PC-9 (cell line): Measurements from ENCODE around the gene CMBL. TPM values are rescaled to one million over a fixed set of nuclear protein-coding genes. Genes with fewer than 3 reads are reported as not detected.

Source experiments
- BruUV-seq: library from RNA; stranded (reverse); fragments of 400-500 nt; replicated peaks from 2 replicates; lab custom pipeline; 2021; lab: Mats Ljungman, UMichigan
- CTCF ChIA-PET: fragments of 300-600 bp; sonication (Branson Sonifier 250); formaldehyde crosslinking; loops from one replicate; lab custom pipeline; 2022; ENCODE audit warnings: antibody characterized with exemption; lab: Charles Lee
- POLR2A ChIA-PET: fragments of 300-600 bp; sonication (Branson Sonifier 250); formaldehyde crosslinking; loops from one replicate; lab custom pipeline; 2022; ENCODE audit warnings: antibody characterized with exemption; ENCODE audit not compliant: unreplicated experiment; lab: Charles Lee
- DNase-seq, 2 experiments: peaks; one replicate each; pipeline versions ENCODE4 v3.0.0 to v3.0.0-alpha.2; 2015 to 2022; ENCODE audit warnings: mixed read lengths in 1 of 2
- H2AFZ ChIP-seq: fragments of 200-600 bp; sonication (generic); 2 replicates; pipeline ENCODE4 v1.8.1; 2017; ENCODE audit warnings: antibody characterized with exemption
- H3F3A ChIP-seq: fragments of 200-600 bp; sonication (generic); 2 replicates; pipeline ENCODE4 v1.8.1; 2017; ENCODE audit warnings: antibody characterized with exemption, mild to moderate bottlenecking, low read depth; ENCODE audit not compliant: insufficient read depth
- H3K27ac ChIP-seq: fragments of 200-600 bp; sonication (generic); 2 replicates; pipeline ENCODE4 v1.6.1; 2016; ENCODE audit warnings: mixed run types
- H3K27me3 ChIP-seq: fragments of 200-600 bp; sonication (generic); 2 replicates; pipeline ENCODE4 v1.6.1; 2016; ENCODE audit warnings: low read depth, mixed run types; ENCODE audit not compliant: insufficient read depth
- H3K36me3 ChIP-seq: fragments of 200-600 bp; sonication (generic); 2 replicates; pipeline ENCODE4 v1.6.1; 2016; ENCODE audit warnings: low read depth, mixed run types
- H3K4me1 ChIP-seq: fragments of 200-600 bp; sonication (generic); replicated peaks from 2 replicates; pipeline ENCODE4 v1.6.1; 2016; ENCODE audit warnings: mixed run types; ENCODE audit not compliant: insufficient read depth
- H3K4me2 ChIP-seq: fragments of 200-600 bp; sonication (generic); 2 replicates; pipeline ENCODE4 v1.6.1; 2017; ENCODE audit warnings: mixed run types
- H3K4me3 ChIP-seq: fragments of 200-600 bp; sonication (generic); 2 replicates; pipeline ENCODE4 v1.6.1; 2016; ENCODE audit warnings: mixed run types
- H3K79me2 ChIP-seq: fragments of 200-600 bp; sonication (generic); 2 replicates; pipeline ENCODE4 v1.6.1; 2017; ENCODE audit warnings: low read depth, mixed run types
- H3K9me2 ChIP-seq: fragments of 200-600 bp; sonication (generic); 2 replicates; pipeline ENCODE4 v1.8.1; 2017; ENCODE audit warnings: mild to moderate bottlenecking; ENCODE audit not compliant: insufficient read depth
- H3K9me3 ChIP-seq: fragments of 200-600 bp; sonication (generic); 2 replicates; pipeline ENCODE4 v1.8.1; 2016; ENCODE audit warnings: low read depth; ENCODE audit not compliant: insufficient read depth
- H4K20me1 ChIP-seq: fragments of 200-600 bp; sonication (generic); 2 replicates; pipeline ENCODE4 v1.8.1; 2017; ENCODE audit not compliant: insufficient read depth
- EZH2 ChIP-seq: fragments of 200-600 bp; sonication (generic); IDR thresholded peaks from 2 replicates; pipeline ENCODE4 v1.8.0; 2017; ENCODE audit warnings: antibody characterized with exemption, low read depth
- intact Hi-C: fragments of 100-400 bp; cut with micrococcal nuclease; formaldehyde crosslinking; loops from one replicate; pipeline ENCODE4 v1.10.0; 2022; ENCODE audit not compliant: unreplicated experiment
- total RNA-seq: library from RNA; stranded (reverse); gene quantifications from 2 replicates; pipeline ENCODE4 v1.2.3, GENCODE V29; 2021
- TF ChIP-seq, protein P1 (sequence below): fragments of 200-600 bp; sonication (generic); conservative IDR thresholded peaks from 2 replicates; pipeline ENCODE4 v1.6.1; 2017; ENCODE audit warnings: mixed run types, antibody characterized with exemption, mild to moderate bottlenecking, moderate library complexity

Gene CMBL
- total RNA-seq, 1 experiment from 2014 or later: 286 TPM

DNA sequence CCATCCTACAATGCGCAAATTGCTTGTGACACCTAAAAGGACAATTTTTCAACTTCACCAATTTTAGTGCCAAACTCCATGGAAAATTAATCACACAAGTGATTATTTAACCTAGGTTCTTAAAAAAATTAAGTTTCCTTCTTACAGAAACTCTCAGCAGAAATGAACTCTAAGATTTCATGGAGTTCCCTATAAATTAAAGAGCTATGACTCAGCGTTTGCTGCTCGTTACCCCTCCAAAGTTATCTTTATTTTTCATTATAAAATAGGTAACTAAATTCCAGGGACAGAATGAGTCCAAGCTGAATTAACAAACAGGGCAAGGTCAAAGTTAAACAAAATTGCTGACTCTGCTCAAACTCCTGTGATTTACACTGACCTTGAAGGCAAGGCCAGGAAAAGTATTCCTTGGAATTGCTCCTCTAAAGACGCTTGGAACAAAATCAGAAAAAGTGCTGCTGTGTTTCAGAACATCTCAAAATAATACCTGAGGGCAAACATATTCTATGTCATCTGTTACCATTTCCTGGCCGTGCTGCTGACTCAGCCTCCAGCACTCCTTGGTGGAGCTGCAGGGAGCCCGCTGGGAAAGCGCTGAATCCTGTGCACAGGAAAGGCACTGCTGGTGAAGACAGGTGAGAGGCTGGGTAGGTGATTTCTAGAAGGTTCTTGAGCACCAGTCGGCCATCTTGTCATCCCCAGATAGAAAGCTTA lies 2.5 kb upstream of the CMBL start:
- peaks cover 36% of the 10 kb centered on the region for H3K4me1 ChIP-seq
- no TSS peak for BruUV-seq

DNA sequence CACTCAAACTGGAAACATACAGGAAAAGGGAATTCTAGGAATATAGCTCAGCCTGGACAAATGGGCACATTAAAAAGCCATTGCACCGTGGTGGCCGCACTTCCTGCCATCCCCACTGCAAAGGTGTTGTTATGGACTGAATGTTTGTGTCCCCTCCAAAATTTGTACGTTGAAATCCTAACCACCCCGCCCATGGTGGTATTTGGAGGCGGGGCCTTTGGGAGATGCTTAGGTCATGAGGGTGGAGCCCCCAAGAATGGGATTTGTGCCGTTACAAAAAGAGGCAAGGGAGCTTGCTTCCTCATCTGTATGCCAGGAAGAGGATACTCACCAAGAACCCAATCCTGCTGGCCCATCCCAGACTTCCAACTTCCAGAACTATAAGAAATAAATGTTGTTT lies 1.1 kb upstream of the CMBL start:
- POLR2A ChIA-PET: interaction anchor here (1.1 kb wide), 1 partner anchor 44 kb away, joined by 4 read pairs; the partner anchor contains the start of gene MARCHF6
- Histone ChIP-seq H3K4me2 (no peak overlapping the region), H3K4me1 (peaks cover 40% of the 10 kb centered on the region), H3K27me3 (no peaks in the 10 kb centered on the region), H4K20me1 (no peaks in the 10 kb centered on the region), H3K9me3 (no peaks in the 10 kb centered on the region; the same call in 1 of the 2 replicates), H3K36me3 (no peaks in the 10 kb centered on the region), H3K4me3 (no peak overlapping the region), H2AFZ (no peak overlapping the region), H3K9me2 (no peaks in the 10 kb centered on the region), H3F3A (peaks cover 35% of the 10 kb centered on the region), H3K79me2 (peaks cover 33% of the 10 kb centered on the region), H3K27ac (no peak overlapping the region)
- DNase-seq: no peak
- BruUV-seq: no TSS peak
- intact Hi-C loops: loop anchor here (5.0 kb wide), 2 partner anchors 393 to 413 kb away; no protein-coding TSS in a partner anchor
- CTCF ChIA-PET: interaction anchor here (0.7 to 1.4 kb wide), 2 partner anchors 30 to 55 kb away, joined by 3 read pairs; no protein-coding TSS in a partner anchor
- TF ChIP-seq, protein P1, sequence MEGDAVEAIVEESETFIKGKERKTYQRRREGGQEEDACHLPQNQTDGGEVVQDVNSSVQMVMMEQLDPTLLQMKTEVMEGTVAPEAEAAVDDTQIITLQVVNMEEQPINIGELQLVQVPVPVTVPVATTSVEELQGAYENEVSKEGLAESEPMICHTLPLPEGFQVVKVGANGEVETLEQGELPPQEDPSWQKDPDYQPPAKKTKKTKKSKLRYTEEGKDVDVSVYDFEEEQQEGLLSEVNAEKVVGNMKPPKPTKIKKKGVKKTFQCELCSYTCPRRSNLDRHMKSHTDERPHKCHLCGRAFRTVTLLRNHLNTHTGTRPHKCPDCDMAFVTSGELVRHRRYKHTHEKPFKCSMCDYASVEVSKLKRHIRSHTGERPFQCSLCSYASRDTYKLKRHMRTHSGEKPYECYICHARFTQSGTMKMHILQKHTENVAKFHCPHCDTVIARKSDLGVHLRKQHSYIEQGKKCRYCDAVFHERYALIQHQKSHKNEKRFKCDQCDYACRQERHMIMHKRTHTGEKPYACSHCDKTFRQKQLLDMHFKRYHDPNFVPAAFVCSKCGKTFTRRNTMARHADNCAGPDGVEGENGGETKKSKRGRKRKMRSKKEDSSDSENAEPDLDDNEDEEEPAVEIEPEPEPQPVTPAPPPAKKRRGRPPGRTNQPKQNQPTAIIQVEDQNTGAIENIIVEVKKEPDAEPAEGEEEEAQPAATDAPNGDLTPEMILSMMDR: no peak
- TF ChIP-seq EZH2: no peak

More for the DNA sequence above, 2.5 kb upstream of the CMBL start:
- H3K9me3 ChIP-seq: no peaks in the 10 kb centered on the region; the same call in 1 of the 2 replicates
- H4K20me1 ChIP-seq: no peaks in the 10 kb centered on the region
- H3K4me3 ChIP-seq: peak overlapping the region; percentile 28; the same call in 1 of the 2 replicates
- H3K79me2 ChIP-seq: peaks cover 19% of the 10 kb centered on the region
- POLR2A ChIA-PET: interaction anchor here (0.6 to 1.3 kb wide), 2 partner anchors 43 to 131 kb away, joined by 4 to 7 read pairs; partner anchors contain the start of genes MARCHF6 and ROPN1L
- H3K27ac ChIP-seq: peak overlapping the region; percentile 86
- TF ChIP-seq EZH2: no peak
- TF ChIP-seq, protein P1: no peak
- intact Hi-C loops: loop anchor here (1.0 to 2.0 kb wide), 3 partner anchors 23 to 60 kb away; partner anchors contain the start of genes CCT5 and MARCHF6
- peak overlapping the region; percentile 62 for H3K4me2 ChIP-seq
- no peaks in the 10 kb centered on the region for H3K27me3 ChIP-seq
- H2AFZ ChIP-seq: peak overlapping the region; percentile 21; the same call in 1 of the 2 replicates
- CTCF ChIA-PET: interaction anchor here (1.4 kb wide), 1 partner anchor 54 kb away, joined by 3 read pairs; no protein-coding TSS in a partner anchor
- no peaks in the 10 kb centered on the region for H3K9me2 ChIP-seq
- peak; percentile 87 to 89 for DNase-seq
- H3F3A ChIP-seq: peaks cover 35% of the 10 kb centered on the region
- H3K36me3 ChIP-seq: no peaks in the 10 kb centered on the region

DNA sequence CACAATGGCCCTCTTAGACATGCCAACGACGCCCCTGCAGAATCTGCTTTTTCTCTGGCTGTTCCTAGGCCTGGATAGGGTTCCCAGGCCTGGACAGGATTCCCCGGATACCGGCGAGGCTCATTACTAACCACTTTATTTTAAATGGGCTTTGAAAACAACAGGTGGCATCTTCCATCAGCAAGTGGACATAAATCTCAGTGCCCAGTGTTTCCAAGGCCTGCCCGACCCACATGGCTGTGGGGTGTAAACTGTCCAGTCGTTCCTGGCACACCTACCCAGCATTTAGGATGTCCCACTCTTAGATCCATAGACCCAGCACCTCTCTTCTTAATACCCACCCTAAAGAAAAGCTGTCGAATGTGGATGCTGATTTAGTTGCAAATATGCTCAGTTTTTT lies 896 bp downstream of the CMBL start:
- ChIA-PET POLR2A (interaction anchor here (0.9 kb wide), 1 partner anchor 51 kb away, joined by 22 read pairs; no protein-coding TSS in a partner anchor), CTCF (no interaction called here)
- H3K79me2 ChIP-seq: peaks cover 53% of the 10 kb centered on the region
- peaks cover 50% of the 10 kb centered on the region for H3K4me1 ChIP-seq
- DNase-seq: no peak
- peak overlapping the region; percentile 79 for H3K4me3 ChIP-seq
- H2AFZ ChIP-seq: peak overlapping the region; percentile 96
- H3K9me3 ChIP-seq: no peaks in the 10 kb centered on the region
- peak overlapping the region; percentile 79 for H3K27ac ChIP-seq
- peak overlapping the region; percentile 83 for H3K4me2 ChIP-seq
- no peak for TF ChIP-seq EZH2
- TF ChIP-seq, protein P1: no peak
- H3K36me3 ChIP-seq: no peaks in the 10 kb centered on the region
- H3K27me3 ChIP-seq: no peaks in the 10 kb centered on the region
- peaks cover 47% of the 10 kb centered on the region for H3F3A ChIP-seq
- no TSS peak for BruUV-seq
- intact Hi-C loops: loop anchor here (1.0 to 5.0 kb wide), 4 partner anchors 19 to 415 kb away; no protein-coding TSS in a partner anchor
- H4K20me1 ChIP-seq: no peaks in the 10 kb centered on the region
- no peaks in the 10 kb centered on the region for H3K9me2 ChIP-seq
